ENCODE results near the gene CENPX. TPM values are rescaled to one million over a fixed set of nuclear protein-coding genes. Genes with fewer than 3 reads are reported as not detected.
"Not testable (repeated sequence)": the region's sequence is repeated elsewhere in the genome, so short reads cannot be mapped to it uniquely, and the experiment has no call there.

The CENPX gene
- total RNA-seq, 1 experiment from 2014 or later = 187 TPM

GRCh38 chr17:81981511-81981910 lies 41.2 kb downstream of the CENPX start:
- H3K36me3 ChIP-seq (ENCODE audit: control insufficient read depth, insufficient read depth, low read length); H3K27me3 ChIP-seq (ENCODE audit: control insufficient read depth, insufficient read depth, low read length); DNase-seq (ENCODE audit: low read depth, low spot score); ATAC-seq; H3K9me3 ChIP-seq (ENCODE audit: control insufficient read depth, insufficient read depth, low read depth, low read length); in situ Hi-C loops (cut with HindIII; ENCODE audit: low pct_unique_long_range_greater_than_20kb, low sequenced_read_pairs); H3K27ac ChIP-seq (ENCODE audit: low read length); BruUV-seq (replicated peaks); H3K4me3 ChIP-seq (ENCODE audit: low read depth in 2 of 2, low read length in 2 of 2); H3K4me1 ChIP-seq (ENCODE audit: control insufficient read depth, insufficient read depth, low read length); intact Hi-C loops (cut with micrococcal nuclease; ENCODE audit: unreplicated experiment); CTCF ChIA-PET; POLR2A ChIA-PET: not testable (repeated sequence)

GRCh38 chr17:81980707-81981343 lies 41.9 kb downstream of the CENPX start:
- in situ Hi-C loops (cut with HindIII; ENCODE audit: low pct_unique_long_range_greater_than_20kb, low sequenced_read_pairs) = no loop called here
- Histone ChIP-seq H3K27ac (ENCODE audit: low read length) (no peak overlapping the region), H3K27me3 (ENCODE audit: control insufficient read depth, insufficient read depth, low read length) (no peaks in the 10 kb centered on the region), H3K36me3 (ENCODE audit: control insufficient read depth, insufficient read depth, low read length) (no peaks in the 10 kb centered on the region), H3K4me1 (ENCODE audit: control insufficient read depth, insufficient read depth, low read length) (peaks cover 10% of the 10 kb centered on the region), H3K9me3 (ENCODE audit: control insufficient read depth, insufficient read depth, low read depth, low read length) (no peaks in the 10 kb centered on the region), H3K4me3 (ENCODE audit: low read depth in 2 of 2, low read length in 2 of 2) (no peak overlapping the region)
- intact Hi-C loops (cut with micrococcal nuclease; ENCODE audit: unreplicated experiment) = no loop called here
- BruUV-seq (replicated peaks) = no TSS peak
- ATAC-seq (no peak), DNase-seq (ENCODE audit: low read depth, low spot score) (no peak)
- ChIA-PET CTCF (no interaction called here), POLR2A (no interaction called here)
- TF ChIP-seq POLR2AphosphoS5 (IDR thresholded peaks at IDR 0.05; ENCODE audit: low read depth, low read length) (no peak), SIN3A (IDR thresholded peaks at IDR 0.05; ENCODE audit: borderline replicate concordance, insufficient read depth, low read depth, low read length) (no peak), TCF7L2 (IDR thresholded peaks at IDR 0.05; ENCODE audit: low read depth, low read length) (no peak), REST (IDR thresholded peaks at IDR 0.05; ENCODE audit: insufficient read depth in 1 of 2, low read depth in 2 of 2, low read length in 1 of 2) (no peak), CTCF (IDR thresholded peaks at IDR 0.05) (no peak)

- in situ Hi-C loops (cut with HindIII; ENCODE audit: low pct_unique_long_range_greater_than_20kb, low sequenced_read_pairs) = no loop called here
- CTCF ChIA-PET = no interaction called here
- POLR2A ChIA-PET = interaction anchor here (0.6 kb wide), 1 partner anchor 16 kb away, joined by 3 read pairs; no protein-coding TSS in a partner anchor
- BruUV-seq (replicated peaks) = no TSS peak
- intact Hi-C loops (cut with micrococcal nuclease; ENCODE audit: unreplicated experiment) = no loop called here
- H3K36me3 ChIP-seq (ENCODE audit: control insufficient read depth, insufficient read depth, low read length) = no peaks in the 10 kb centered on the region
- DNase-seq (ENCODE audit: low read depth, low spot score) = no peak
- H3K27me3 ChIP-seq (ENCODE audit: control insufficient read depth, insufficient read depth, low read length) = no peaks in the 10 kb centered on the region
- no peak for ATAC-seq
- TF ChIP-seq TCF7L2 (IDR thresholded peaks at IDR 0.05; ENCODE audit: low read depth, low read length) (no peak), CTCF (IDR thresholded peaks at IDR 0.05) (no peak), REST (IDR thresholded peaks at IDR 0.05; ENCODE audit: insufficient read depth in 1 of 2, low read depth in 2 of 2, low read length in 1 of 2) (no peak), SIN3A (IDR thresholded peaks at IDR 0.05; ENCODE audit: borderline replicate concordance, insufficient read depth, low read depth, low read length) (no peak), POLR2AphosphoS5 (IDR thresholded peaks at IDR 0.05; ENCODE audit: low read depth, low read length) (no peak)
- no peak overlapping the region for H3K27ac ChIP-seq (ENCODE audit: low read length)
- no peak overlapping the region for H3K4me3 ChIP-seq (ENCODE audit: low read depth in 2 of 2, low read length in 2 of 2)
- H3K4me1 ChIP-seq (ENCODE audit: control insufficient read depth, insufficient read depth, low read length) = peaks cover 10% of the 10 kb centered on the region
- no peaks in the 10 kb centered on the region for H3K9me3 ChIP-seq (ENCODE audit: control insufficient read depth, insufficient read depth, low read depth, low read length)
Observed at GRCh38 chr17:81980122-81980521, 42.6 kb downstream of the CENPX start.
